Measurements from ENCODE around the gene ST8SIA6.

- TF ChIP-seq CTCF (conservative IDR thresholded peaks at IDR 0.05; ENCODE audit: low read length) (no peak), EZH2phosphoT487 (IDR thresholded peaks at IDR 0.05; ENCODE audit: borderline replicate concordance, low read depth, low read length) (no peak)
Observed at GRCh38 chr10:17394854-17395253, 59.5 kb downstream of the ST8SIA6 start.
